Memory B cell (primary cell): ENCODE data around the gene COMT.
"Not testable (repeated sequence)": the region's sequence is repeated elsewhere in the genome, so short reads cannot be mapped to it uniquely, and the experiment has no call there.

ENCODE experiments used
- ATAC-seq: fragments of 150-1000 bp; cut with Tn5 transposase; 2 replicates; pipeline ENCODE4 v1.10.0; 2021; ENCODE audit warnings: low read depth, mild to moderate bottlenecking, moderate library complexity
- DNase-seq, 2 donors: peaks; one replicate each; pipeline ENCODE4 v3.0.0; 2022; ENCODE audit warnings: low spot score in 2 of 2
- H3K27ac Mint-ChIP-seq: one replicate; pipeline ENCODE4 v1.8.0; 2022; ENCODE audit warnings: mild to moderate bottlenecking, moderate library complexity, mixed read lengths
- H3K27me3 Mint-ChIP-seq: one replicate; pipeline ENCODE4 v1.8.0; 2022; ENCODE audit warnings: mixed read lengths
- H3K36me3 Mint-ChIP-seq: one replicate; pipeline ENCODE4 v1.8.0; 2022; ENCODE audit warnings: mild to moderate bottlenecking, mixed read lengths
- H3K4me1 Mint-ChIP-seq: one replicate; pipeline ENCODE4 v1.8.0; 2022; ENCODE audit warnings: mixed read lengths
- H3K4me3 Mint-ChIP-seq: one replicate; pipeline ENCODE4 v1.8.0; 2022; ENCODE audit warnings: mild to moderate bottlenecking, moderate library complexity, mixed read lengths
- H3K9me3 Mint-ChIP-seq: one replicate; pipeline ENCODE4 v1.8.0; 2022; ENCODE audit warnings: mixed read lengths

Gene COMT

DNA sequence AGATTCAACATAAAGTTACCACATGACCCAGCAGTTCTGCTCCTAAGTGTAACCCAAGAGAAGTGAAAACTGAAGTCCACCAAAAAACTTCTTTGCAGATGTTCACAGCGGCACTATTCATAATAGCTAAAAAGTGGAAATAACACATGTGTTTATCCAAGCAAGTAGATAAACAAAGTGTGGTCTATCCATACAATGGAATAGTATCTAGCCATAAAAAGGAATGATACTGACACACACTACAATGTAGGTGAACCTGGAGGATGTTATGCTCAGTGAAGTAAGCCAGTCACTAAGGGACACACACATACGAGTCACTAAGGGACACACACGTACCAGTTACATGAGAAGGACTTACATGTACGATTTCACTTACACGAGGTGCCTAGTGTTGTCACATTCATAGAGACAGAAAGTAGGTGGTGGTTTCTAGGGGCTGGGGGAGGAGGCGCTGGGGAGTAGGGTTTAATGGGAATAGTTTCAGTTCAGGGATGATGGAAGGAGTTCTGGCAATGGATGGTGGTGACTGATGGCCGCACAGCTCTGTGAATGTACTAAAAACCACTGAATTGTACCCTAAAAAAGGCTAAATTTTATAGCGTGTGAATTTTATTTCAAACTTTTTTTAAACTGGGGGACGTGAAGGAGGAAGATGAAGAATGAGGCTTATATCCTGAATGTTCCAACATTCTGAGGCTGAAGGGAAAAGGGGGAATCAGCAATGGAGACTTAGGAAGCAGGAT is 27.2 kb upstream of the COMT start:
- Mint-ChIP-seq H3K4me1 (peaks cover 6% of the 10 kb centered on the region), H3K27ac (no peak overlapping the region), H3K27me3 (no peaks in the 10 kb centered on the region), H3K4me3 (no peak overlapping the region), H3K36me3 (peaks cover 34% of the 10 kb centered on the region), H3K9me3 (no peaks in the 10 kb centered on the region)
- ATAC-seq (no peak), DNase-seq (no peak)

DNA sequence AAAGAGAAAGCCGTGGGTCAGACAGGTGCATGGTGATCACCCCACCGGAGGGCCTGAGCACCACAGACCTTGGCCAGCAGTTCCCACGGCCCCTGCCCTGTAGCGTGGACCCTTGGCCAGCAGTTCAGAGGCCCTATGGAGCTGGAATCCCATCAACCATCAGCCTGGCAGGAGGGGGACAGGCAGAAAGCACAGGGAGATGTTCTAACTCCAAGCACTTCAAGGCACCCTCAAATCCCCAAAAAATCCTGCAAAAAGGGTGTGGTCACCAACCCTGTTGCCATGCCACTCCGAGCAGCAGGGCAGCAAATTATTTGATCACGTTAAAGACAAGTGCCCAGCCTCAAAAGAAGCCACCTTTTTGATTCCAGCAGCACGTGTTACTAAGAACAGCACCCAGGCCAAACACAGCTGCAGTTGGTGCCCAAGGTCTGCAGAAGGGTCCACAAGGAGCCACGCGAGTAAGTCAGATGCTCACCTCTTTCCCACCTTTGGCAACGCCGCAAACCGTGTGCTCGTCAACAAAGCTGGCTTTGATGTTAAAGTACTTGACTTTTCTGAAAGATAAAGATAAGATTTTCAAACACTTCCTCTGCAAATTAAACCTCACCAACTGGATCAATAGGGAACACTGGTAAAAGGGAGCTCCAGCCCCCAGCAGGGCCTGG is 26.2 kb upstream of the COMT start:
- Mint-ChIP-seq H3K4me1 (no peaks in the 10 kb centered on the region), H3K4me3 (no peak overlapping the region), H3K9me3 (no peaks in the 10 kb centered on the region), H3K36me3 (peaks cover 31% of the 10 kb centered on the region), H3K27ac (no peak overlapping the region), H3K27me3 (no peaks in the 10 kb centered on the region)
- ATAC-seq (no peak), DNase-seq (no peak)

DNA sequence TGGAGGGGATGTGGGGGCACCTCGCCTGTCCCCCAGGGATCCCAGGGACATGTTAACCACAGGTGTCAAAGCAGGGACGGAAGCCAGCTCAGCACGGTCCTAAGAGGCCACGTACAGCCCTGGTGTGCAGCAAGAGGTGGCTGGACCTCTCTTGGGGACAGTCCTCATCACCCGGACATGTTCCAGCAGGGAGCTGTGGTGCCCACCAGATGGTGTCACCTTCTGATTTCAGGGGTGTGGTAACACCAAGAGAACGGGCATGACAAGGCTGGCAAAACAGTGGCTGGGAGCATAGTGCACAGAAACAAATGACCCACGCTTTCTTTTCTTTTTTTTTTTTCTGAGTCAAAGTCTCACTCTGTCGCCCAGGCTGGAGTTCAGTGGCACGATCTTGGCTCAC is 25.6 kb upstream of the COMT start:
- Mint-ChIP-seq H3K27ac (no peak overlapping the region), H3K27me3 (no peaks in the 10 kb centered on the region), H3K36me3 (peaks cover 31% of the 10 kb centered on the region), H3K4me3 (no peak overlapping the region), H3K9me3 (no peaks in the 10 kb centered on the region), H3K4me1 (no peaks in the 10 kb centered on the region)
- DNase-seq (no peak), ATAC-seq (no peak)

DNA sequence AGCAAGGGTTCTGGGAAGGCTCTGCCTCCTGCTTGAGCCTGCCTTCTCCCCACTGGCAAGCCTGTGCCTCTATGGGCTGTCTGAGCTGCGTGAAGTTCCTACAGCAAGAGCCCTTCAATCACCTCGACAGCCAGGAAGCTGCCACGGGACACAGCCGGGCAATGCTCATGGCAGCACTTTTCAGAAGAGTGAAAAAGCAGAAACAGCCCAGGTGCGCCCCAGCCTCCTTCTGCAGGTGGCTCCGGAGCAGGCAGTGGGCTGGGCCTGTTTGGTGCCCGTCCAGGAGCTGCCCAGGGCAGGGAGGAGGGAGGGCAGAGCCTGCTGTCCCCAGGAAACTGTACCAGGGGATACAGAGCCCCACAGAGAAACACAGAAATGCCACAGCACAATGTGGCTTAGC is 24.6 kb upstream of the COMT start:
- Mint-ChIP-seq H3K27me3 (no peaks in the 10 kb centered on the region), H3K9me3 (no peaks in the 10 kb centered on the region), H3K27ac (no peak overlapping the region), H3K4me3 (no peak overlapping the region), H3K36me3 (peaks cover 28% of the 10 kb centered on the region), H3K4me1 (peaks cover 2% of the 10 kb centered on the region)
- ATAC-seq (no peak), DNase-seq (no peak)

DNA sequence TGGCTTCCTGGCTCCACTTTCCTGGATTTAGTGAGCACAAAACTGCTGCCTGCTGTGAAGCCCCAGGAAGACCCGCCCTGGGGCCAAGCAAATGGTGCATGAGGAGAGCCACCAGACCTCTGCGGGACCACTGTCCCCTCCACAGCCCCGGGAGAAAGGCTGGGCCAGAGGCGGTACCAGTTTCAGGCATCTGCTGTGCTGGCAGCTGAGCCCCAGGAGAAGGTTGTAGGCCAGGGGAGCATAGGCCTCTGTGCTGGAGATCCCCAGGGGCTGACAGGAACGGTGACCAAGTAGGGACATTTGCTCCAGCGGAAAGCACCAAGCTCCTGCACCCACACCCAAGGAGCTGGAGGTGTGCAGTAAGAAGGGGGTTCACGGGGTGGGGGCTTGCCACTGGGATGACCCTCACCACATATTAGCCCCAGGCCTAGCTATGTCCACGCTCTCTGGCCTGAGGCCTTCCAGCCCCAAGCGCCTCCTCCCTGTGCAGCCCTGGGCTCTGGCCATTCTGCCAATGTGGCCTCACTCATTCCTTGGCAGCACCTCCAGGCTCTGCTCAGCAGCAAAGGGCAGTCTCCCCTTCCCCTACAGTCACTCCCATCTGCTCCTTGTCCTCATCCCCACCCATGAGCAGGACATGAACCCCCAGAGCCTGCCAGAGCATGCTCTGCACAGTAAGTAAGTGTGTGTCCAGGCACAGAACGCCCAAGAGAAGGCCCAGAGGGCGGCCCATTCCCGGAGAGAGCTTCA is 24.0 kb upstream of the COMT start:
- no peak overlapping the region for H3K27ac Mint-ChIP-seq
- peaks cover 28% of the 10 kb centered on the region for H3K36me3 Mint-ChIP-seq
- H3K4me3 Mint-ChIP-seq, result no peak overlapping the region
- H3K9me3 Mint-ChIP-seq, result no peaks in the 10 kb centered on the region
- DNase-seq, result no peak
- no peak for ATAC-seq
- H3K27me3 Mint-ChIP-seq, result no peaks in the 10 kb centered on the region
- H3K4me1 Mint-ChIP-seq, result peaks cover 2% of the 10 kb centered on the region

DNA sequence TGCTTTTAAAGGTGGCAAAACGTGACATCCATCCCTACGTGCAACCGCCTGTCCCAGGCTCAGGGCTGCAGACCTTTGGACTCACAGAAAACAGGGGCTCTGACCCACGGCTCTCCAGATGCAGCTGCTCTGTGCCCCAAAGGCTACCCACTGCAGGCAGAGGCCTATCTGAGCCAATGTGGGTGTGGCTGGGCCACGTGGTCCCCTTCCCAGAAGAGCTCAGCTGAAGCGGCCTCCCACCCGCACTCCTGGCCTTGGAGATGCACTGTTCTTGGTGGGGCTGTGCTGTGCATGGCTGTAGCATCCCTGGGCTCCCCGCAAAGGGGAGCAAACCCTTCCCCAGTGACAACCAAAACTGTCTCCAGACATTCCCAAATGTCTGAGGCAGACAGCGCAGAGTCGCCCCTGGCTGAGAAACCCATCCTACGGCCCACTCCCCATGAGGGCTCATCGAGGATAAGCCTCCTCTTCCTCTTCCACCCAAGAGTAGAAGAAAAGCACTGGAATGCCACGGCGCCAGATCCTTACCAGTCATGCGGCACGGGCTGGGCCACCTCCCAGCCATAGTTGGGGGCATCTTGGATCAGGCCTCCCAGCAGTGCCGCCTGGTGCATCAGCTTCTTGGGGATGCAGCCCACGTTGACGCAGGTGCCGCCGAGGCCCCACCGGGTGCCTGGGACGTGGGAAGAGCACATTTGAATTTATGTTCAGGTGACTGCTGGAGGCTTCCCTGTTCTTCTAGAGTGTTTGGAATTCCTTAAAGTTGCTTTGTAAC is 23.1 kb upstream of the COMT start:
- Mint-ChIP-seq H3K27me3 (no peaks in the 10 kb centered on the region), H3K4me1 (peaks cover 2% of the 10 kb centered on the region), H3K36me3 (peaks cover 29% of the 10 kb centered on the region), H3K9me3 (no peaks in the 10 kb centered on the region), H3K27ac (no peak overlapping the region), H3K4me3 (no peak overlapping the region)
- DNase-seq (no peak), ATAC-seq (no peak)

DNA sequence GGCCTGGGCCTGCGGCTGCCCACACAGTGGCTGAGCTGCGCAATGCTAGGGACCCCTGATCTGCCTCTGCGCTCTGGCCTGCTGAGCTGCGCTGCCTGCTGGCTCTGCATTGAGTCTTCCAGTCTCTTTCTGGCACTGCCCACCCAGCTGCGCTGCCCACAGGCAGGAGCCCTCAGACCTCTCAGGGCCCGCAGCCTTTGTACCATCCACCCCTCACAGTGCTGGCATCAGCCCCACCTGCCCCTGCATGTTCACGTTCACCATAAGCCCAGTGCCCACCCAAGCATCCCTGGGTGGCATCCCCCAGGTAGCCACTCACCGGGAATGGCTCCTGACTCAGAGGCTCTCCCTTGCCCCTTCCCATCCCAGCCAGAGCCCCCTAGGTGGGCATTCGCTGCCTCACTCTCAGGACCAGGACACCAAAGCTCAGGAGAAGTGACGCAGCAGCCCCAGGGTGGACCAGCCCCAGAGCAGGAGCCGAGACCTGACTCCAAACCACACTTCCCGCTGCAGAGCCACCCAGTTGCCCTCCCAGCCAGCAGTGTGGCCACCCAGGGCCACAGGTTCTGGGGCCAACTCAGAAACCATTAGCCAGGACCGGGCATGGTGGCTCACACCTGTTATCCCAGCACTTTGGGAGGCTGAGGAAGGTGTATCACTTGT is 21.7 kb upstream of the COMT start:
- Mint-ChIP-seq H3K27me3 (no peaks in the 10 kb centered on the region), H3K4me3 (no peak overlapping the region), H3K27ac (no peak overlapping the region), H3K36me3 (peaks cover 23% of the 10 kb centered on the region), H3K4me1 (peaks cover 2% of the 10 kb centered on the region), H3K9me3 (no peaks in the 10 kb centered on the region)
- no peak for ATAC-seq
- DNase-seq, result no peak

DNA sequence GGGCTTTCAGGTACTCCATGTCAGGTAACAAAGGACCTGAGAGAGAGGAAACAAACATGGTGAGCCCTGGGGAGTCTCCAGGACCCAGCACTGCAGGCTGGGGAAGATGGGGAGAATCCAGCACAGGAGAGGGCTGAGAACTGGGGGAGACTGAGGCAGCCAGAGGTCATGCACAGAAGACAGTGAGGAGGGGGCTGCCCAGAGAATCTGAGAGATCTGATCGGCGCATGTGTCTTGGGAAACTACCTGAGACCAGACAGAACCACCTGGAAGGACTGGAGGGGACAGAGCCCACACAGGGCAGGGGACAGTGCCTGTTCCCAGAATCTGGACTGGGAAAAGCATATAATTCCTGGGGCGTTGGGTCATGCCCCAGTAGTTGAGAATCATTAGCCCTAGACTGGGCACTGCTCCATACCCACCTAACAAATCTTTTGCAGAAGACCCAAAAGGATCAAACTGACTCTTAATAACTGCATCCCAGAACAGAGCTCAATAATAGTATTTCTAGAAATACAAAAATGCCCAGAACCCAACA is 20.0 kb upstream of the COMT start:
- ATAC-seq (no peak), DNase-seq (no peak)
- Mint-ChIP-seq H3K27ac (no peak overlapping the region), H3K27me3 (no peaks in the 10 kb centered on the region), H3K9me3 (no peaks in the 10 kb centered on the region), H3K4me3 (no peak overlapping the region), H3K36me3 (peaks cover 17% of the 10 kb centered on the region), H3K4me1 (peaks cover 2% of the 10 kb centered on the region)

DNA sequence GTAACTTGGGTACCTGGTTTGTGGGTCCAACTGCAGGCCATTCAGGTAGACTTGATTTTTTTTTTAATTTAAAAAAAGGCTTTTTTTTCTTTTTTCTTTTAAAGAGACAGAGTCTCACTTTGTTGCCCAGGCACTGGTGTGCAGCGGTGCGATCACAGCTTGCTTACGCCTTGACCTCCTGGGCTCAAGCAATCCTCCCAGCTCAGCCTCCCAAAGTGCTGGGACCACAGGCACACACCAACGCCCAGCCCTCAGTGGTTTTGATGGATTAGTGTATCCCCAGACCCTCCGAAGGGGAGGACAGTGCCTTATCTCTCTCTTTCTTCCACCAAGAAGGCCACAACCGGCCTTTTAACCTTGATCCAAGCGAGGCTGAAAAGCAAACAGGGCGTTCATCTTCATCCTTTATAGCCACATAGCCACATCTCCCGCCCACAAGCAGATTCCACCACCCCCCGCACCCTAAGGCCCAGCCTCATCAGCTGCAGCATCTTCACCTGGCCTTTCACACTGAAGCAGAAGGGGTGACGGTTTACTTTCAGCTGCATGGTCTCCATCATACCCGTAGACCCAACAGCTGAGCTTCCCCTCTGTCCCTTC is 17.6 kb upstream of the COMT start:
- no peak for ATAC-seq
- Mint-ChIP-seq H3K4me1 (peaks cover 6% of the 10 kb centered on the region), H3K27me3 (no peaks in the 10 kb centered on the region), H3K4me3 (no peak overlapping the region), H3K9me3 (no peaks in the 10 kb centered on the region), H3K27ac (no peak overlapping the region), H3K36me3 (peaks cover 18% of the 10 kb centered on the region)
- DNase-seq, result no peak

DNA sequence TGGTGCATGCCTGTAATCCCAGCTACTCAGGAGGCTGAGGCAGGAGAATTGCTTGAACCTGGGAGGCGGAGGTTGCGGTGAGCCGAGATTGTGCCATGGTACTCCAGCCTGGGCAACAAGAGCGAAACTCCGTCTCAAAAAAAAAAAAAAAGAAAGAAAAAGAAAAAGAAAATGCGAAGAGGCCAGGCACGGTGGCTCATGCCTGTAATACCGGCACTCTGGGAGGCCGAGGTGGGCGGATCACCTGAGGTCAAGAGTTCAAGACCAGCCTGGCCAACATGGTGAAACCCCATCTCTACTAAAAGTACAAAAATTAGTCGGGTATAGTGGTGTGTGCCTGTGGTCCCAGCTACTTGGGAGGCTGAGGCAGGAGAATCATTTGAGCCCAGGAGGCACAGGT is 15.5 kb upstream of the COMT start:
- peaks cover 20% of the 10 kb centered on the region for H3K36me3 Mint-ChIP-seq
- H3K27ac Mint-ChIP-seq, ATAC-seq, H3K4me3 Mint-ChIP-seq, H3K27me3 Mint-ChIP-seq, H3K9me3 Mint-ChIP-seq, H3K4me1 Mint-ChIP-seq, DNase-seq: not testable (repeated sequence)

DNA sequence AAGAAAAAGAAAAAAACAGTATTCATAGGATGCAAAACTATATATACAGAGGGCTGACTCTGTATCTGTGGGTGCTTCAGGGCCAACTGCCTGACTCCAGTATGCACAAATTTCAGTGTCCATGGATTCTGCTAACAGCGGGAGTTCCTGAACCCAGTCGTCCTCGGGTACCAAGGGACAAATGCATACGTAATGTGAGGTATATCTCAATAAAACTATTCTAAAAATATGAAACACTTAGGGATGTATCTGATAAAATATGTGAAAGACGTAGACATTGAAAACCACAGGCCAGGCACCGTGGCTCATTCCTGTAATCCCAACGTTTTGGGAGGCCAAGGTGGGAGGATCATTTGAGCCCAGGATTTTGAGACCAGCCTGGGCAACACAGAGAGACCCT is 13.9 kb upstream of the COMT start:
- Mint-ChIP-seq H3K4me1 (peaks cover 7% of the 10 kb centered on the region), H3K27ac (no peak overlapping the region), H3K4me3 (no peak overlapping the region), H3K27me3 (no peaks in the 10 kb centered on the region), H3K36me3 (peaks cover 20% of the 10 kb centered on the region), H3K9me3 (no peaks in the 10 kb centered on the region)
- no peak for DNase-seq
- ATAC-seq, result no peak

DNA sequence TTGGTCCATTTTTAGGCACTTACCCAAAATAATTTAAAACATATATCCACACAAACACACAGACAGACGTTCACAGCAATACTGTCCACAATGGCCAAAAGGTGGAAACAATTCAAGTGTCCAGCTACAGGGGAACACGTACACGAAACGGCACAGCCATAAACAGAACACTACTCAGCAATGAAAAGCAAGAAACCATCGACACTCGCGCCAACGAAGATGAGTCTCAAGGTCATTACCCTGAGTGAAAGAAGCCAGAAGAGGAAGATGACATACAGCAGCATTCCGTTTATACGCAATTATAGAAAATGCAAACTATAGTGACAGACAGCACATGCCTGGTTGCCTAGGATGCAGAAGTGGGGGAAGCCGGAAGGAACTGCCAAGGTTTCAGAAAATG is 13.4 kb upstream of the COMT start:
- Mint-ChIP-seq H3K27ac (no peak overlapping the region), H3K9me3 (no peaks in the 10 kb centered on the region), H3K4me1 (peaks cover 7% of the 10 kb centered on the region)

More for the DNA sequence above, 13.4 kb upstream of the COMT start:
- ATAC-seq (no peak), DNase-seq (no peak)
- no peaks in the 10 kb centered on the region for H3K27me3 Mint-ChIP-seq
- H3K36me3 Mint-ChIP-seq, result peaks cover 16% of the 10 kb centered on the region
- no peak overlapping the region for H3K4me3 Mint-ChIP-seq
